NCI-H82 (cell line): ENCODE measurements around the gene IGFBP1.

ENCODE experiments used
- DNase-seq: peaks from one replicate; lab custom pipeline; 2025; lab: John Stamatoyannopoulos, UW

The IGFBP1 gene

DNA sequence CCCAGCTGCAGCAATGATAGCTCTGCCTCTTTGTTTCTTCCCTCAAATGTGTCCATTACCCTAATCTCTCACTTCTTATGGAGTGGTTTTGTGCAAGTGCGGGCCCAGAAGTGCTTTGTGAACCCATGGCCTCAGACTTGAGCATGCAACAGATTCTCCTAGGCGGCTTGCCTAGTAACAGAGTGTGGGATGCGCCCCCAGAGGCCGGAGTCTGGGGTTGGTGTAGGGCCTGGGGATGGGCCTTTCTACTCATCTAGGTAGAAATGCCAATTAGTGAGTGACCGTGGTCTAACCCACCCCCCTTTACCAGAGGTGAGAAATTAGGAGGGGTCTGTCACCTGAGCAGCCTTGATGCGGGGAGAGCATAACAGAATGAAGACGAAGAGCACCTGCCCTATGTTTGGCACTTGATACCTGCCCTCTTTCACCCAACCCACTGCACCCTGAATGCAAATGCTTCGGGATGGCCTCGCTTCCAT lies 7.0 kb upstream of the IGFBP1 start:
- DNase-seq: no peak

DNA sequence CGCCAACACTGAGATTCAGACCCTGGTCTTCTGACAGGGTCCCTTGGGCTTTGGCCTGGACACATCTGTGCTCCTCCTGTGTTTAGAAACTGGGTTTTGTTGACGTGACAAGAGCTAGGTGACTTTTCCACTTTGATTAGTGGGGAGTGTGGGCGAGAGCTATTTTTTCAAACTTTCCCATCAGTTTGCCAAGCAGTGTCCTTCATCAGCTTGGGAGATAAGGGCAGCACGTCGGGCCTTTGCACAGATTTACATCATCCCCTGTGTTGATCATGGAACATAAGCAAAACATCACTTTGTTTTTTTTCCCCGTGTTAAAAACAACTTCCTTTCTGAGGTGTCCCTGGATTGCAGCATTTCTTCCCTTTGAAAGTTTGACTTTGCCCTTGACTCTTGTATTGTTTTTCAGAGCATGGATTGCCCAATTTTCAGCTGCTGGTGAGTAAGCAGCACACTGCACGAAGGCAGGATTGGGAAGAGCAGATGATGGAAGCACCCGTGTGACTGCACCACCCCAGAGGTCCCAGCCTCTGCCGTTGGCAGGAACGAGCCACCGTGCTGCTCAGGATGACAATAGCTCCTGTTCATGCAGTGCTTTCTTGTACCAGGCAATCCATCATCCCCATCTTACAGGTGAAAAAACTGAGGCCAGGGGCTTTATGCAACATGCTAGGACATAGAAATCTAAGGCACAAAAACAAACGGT lies 6.4 kb upstream of the IGFBP1 start:
- DNase-seq: no peak

DNA sequence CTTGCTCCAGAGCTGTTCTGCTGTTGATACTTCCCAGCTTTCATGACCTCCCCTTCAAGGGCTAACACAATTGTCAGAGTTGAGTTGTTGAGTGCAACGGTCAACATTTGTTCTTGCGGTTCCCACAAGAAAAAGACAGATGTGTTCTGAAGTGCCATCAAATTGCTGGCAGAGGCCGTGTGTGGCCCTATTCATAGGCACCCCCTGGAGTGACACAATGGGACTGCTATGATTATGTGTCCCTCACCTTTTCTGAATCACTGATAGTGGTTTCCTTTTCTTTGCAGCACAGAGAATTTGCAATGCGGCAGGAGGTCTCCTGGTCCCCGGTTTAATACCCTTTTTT lies 5.8 kb upstream of the IGFBP1 start:
- DNase-seq: no peak

DNA sequence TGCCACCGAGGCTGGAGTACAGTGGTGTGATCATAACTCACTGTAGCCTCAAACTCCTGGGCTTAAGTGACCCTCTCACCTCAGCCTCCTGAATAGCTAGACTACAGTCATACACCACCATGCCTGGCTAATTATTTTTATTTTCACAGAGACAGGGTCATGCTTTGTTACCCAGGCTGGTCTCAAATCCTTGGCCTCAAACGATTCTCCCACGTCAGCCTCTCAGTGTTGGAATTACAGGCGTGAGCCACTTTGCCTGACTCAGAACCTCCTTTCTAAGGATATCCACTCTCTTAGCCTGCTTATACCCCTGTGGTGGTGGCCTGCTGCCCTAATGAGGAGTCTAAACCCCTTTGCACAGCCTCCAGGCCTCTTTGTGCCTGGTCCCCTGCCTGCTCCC lies 4.2 kb upstream of the IGFBP1 start:
- DNase-seq: no peak

- no peak for DNase-seq
Measured at GRCh38 chr7:45885264-45885882, 2.9 kb upstream of the IGFBP1 start.

DNA sequence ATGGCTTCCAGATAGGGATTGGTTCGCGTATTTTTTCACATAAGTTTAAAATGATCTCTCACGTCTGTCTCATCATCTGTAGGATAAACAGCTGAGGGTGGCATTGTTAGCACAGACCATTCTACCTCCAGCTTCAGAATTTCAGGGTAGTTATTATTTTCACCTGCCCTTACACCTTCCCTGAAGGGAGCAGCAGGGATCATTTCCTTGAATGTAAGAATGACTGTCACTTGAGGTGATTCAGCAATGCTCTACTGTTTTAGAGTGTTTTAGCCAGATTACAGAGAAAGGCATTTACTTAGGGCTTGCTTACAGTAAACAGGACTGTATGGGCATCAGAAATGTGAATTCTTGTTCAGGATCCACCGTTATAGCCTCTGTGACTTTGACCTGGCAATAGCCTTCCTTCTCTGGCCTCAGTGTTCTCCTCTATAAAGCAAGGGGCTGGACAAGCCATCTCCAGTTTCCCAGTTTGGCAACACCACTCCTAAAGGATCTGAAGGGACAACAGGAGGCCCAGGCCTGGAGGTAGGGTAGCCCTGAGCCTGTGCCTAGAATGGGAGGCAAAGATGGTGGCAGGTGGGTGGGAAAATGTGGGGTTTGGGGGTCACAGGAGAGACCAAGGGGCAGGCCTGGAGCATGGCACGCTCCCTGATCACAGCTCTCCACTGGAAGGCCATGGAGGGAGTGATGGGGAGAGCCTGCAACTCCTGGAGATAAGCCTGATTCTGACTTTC lies 1.2 kb upstream of the IGFBP1 start:
- DNase-seq: no peak

- no peak for DNase-seq
Measured at GRCh38 chr7:45888993-45889366, 692 bp downstream of the IGFBP1 start.

DNA sequence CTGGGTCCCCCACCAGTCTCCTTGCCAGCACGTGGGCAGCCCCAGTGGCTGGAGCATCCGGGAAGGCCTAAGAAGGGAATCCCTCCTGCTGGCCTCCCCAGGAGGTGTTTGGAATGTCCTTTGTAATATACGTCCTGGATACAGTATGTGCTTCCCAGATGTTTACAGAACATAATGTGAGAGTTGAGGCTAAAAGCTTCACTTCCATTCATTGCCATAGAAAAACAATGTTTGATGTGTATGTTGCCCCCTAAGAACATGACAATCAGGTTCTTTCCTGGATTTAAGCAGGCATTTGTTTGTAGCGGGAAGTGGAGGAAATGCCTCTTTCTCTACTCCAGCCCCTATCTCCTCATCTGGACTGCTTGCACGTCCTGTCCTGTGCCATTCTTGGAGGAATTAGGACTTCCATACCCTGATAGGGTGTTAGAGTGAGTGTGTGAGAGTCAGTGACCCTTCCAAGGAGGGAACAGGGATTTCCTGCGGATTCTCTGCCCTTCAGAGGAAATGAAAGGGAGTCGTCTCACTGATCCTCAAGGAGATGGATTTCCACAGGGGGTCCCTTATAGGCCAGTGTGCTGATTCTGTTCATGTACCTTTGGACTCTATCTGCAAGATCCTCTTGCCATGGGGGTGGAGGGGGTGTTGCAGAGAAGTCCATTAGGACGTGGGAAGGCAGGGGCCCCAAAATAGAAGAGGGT lies 1.2 kb downstream of the IGFBP1 start:
- no peak for DNase-seq

DNA sequence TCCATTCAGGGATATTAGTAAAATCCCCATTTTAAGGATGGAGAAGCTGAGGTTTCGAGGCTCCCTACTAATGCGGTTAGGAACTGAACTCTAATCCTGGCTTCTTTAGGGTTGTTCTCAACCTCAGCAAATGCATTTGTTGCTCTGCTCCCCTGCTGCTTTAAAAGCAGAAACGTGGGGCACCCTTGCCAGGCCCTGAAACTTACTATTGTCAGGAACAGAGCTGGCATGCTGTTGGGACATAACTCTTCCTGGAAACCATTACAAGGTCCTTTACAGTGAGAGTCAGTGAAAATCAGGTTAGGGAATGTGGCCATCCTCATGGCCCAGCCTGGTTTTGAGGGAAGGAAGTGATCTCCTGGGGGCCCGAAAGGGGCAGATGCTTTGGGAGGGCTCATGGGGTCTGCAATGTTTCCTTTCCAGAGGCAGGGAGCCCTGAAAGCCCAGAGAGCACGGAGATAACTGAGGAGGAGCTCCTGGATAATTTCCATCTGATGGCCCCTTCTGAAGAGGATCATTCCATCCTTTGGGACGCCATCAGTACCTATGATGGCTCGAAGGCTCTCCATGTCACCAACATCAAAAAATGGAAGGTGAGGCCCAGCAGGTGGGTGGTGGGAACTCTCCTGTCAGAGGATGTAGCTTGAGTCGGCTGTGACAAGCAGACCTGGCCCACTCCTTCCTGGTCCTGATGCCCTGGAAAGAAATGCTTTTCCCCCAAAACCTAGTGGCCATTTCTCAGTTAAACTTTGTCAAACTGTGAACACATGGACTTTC lies 2.0 kb downstream of the IGFBP1 start:
- no peak for DNase-seq

DNA sequence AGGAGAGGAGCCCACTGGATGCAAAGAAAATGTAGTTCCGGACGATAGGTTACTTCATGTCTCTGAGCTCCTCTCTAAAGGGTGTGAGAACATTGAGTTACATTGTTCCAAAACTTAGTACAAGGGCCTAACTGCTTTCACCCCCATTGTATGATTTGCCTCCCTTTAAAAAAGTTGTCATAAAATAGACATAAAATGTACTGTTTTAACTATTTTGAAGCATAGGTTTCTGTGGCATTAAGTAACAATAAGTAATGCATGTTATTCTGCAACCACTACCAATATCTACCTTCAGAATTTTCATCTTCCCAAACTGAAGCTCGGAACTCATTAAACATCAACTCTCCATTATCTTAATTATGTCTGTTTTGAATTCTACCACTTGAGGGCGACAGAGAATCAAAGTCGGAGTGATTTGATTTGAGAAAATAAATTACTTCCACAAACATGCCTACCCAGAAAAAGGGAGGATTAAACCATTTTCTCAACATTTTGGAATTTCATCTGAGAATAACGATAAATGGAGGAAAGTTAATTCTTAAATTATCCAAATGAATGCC lies 2.7 kb downstream of the IGFBP1 start:
- peak; percentile 46 for DNase-seq

- no peak for DNase-seq
Measured at GRCh38 chr7:45891462-45892402, 3.4 kb downstream of the IGFBP1 start.

GRCh38 chr7:45892407-45893035 lies 4.2 kb downstream of the IGFBP1 start:
- no peak for DNase-seq

GRCh38 chr7:45893374-45893995 lies 5.2 kb downstream of the IGFBP1 start:
- no peak for DNase-seq

GRCh38 chr7:45893996-45894664 lies 5.8 kb downstream of the IGFBP1 start:
- DNase-seq: no peak

- no peak for DNase-seq
Measured at GRCh38 chr7:45894665-45895062, 6.4 kb downstream of the IGFBP1 start.

DNA sequence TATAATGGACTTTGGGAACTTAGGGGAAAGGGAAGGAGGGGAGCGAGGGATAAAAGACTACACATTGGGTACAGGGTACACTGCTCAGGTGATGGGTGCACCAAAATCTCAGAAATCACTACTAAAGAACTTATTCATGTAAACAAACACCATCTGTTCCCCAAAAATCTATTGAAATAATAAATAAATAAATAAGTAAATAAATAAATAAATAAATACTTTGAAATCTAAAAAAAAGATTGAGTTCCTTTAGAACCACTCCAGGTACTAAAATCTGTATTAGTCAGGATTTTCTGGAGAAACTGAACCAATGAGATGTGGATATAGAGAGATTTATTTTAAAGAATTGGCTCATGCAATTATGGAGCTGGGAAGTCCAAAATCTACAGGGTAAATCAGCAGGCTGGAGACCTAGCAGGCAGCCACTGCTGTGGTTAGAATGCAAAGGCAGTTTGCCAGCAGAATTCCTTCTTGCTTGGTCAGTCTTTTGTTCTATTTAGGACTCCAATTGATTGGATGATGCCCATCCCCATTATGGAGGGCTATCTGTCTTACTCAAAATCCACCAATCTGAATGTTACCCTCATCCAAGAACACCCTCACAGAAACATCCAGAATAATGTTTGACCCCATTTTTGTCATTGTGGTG lies 8.9 kb downstream of the IGFBP1 start:
- no peak for DNase-seq

DNA sequence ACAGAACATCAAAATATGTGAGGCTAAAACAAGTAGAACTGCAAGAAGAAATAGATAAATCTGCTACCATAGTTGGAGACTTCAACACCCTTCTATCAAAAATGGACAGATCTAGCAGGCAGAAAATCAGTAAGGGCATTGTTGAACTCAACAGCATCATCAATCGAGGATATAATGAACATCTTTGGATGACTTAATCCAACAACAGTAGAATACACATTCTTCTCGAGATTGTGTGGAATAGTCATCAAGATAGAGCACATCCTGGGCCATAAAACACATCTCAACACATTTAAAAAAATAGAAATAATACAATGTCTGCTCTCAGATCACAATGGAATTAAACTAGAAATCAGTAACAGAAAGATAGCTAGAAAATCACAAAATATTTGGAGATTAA lies 9.9 kb downstream of the IGFBP1 start:
- DNase-seq: no peak

DNA sequence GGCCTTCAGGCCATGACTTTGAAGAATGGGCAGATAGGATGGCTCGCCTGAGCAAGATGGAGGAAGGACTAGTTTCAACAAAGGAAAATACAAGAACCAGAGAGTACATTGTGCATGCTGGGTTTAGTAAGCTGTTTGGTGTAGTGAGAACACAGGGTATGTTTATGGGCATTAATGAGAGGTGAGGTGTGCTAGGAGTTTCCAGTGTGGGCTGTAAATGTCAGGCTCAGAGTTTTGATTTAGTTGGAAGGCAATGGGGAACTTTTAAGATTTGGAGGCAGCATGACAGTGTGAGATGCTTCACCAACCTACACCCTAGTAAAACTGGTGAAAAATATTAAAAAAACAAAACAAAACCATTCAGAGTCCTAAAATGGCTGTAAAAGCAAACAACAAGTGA lies 13.3 kb downstream of the IGFBP1 start:
- no peak for DNase-seq
